Activated T-cell treated with anti-CD3 and anti-CD28 coated beads, Interleukin-2, amount 50 U/mL, for 1 hour (primary cell): ENCODE measurements around the gene OR8G1.
"Not testable (repeated sequence)": the region's sequence is repeated elsewhere in the genome, so short reads cannot be mapped to it uniquely, and the experiment has no call there.

Experiments
- DNase-seq: peaks from one replicate; pipeline ENCODE4 v3.0.0-alpha.2; 2020

The OR8G1 gene

GRCh38 chr11:124249869-124250268, 9.0 kb downstream of the OR8G1 start:
- DNase-seq = not testable (repeated sequence)

DNA sequence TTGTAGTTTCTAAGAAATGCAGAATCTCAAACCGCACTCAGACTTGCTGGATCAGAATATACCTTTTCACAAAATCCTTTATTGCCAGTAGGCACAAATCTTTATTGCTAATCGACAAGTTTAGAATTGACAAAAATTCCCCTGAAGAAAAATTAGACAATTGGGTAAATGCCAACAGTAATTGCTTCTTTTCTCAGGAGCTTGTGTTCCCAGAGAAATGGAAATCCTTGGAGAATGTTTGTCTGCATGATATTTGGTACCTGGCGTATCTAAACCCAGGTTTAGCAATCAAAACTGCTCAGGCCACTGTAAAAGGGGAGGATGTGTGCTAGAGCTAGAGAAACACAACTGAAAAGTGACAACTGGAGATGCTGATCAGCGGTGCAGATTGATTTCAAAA, 15.2 kb downstream of the OR8G1 start, which contains the start of gene OR8G5:
Gene OR8G5 (plus strand): TSS at position 301 of the 400 bp plus-strand sequence. CDS start 8,556 bp downstream, outside the sequence.
- no peak for DNase-seq

GRCh38 chr11:124265041-124265440, 24.1 kb downstream of the OR8G1 start:
- DNase-seq = not testable (repeated sequence)

GRCh38 chr11:124270886-124271285, 30.0 kb downstream of the OR8G1 start:
- not testable (repeated sequence) for DNase-seq

DNA sequence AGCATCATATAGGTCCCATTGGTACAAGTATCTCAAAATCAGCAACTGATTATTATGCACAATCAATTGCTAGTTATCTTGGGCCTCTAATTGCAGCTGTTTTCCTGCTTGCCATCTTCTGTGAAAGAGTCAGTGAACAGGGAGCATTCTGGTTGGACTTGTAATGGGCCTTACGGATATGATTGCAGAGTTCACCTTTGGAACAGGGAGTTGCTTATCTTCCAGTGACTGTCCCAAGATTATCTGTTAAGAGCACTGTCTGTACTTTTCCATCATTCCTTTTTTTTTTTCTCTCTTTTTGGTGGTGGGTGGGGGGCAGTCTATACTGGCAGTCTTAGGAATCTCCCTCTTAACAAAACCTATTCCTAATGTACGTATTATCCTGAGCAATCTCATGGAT, 33.1 kb downstream of the OR8G1 start:
- no peak for DNase-seq

DNA sequence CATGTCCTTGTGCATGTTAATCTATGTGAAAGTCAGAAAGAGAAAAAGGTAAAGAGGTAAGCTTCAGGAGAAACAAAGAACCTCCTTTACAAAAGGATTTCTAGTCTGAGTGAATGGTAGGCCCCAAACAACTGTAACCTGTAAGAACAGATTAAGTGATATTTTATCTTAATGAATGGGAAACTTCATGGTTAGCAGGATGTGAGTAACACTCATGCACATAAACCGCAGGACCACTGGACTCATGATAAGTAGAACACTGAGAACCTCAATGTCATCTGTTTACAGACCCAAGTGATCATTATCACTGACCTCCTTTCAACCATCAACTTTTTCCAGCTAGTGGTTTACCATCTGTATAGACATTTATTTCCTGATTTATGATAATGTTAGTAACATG, 35.2 kb downstream of the OR8G1 start:
- DNase-seq = no peak

DNA sequence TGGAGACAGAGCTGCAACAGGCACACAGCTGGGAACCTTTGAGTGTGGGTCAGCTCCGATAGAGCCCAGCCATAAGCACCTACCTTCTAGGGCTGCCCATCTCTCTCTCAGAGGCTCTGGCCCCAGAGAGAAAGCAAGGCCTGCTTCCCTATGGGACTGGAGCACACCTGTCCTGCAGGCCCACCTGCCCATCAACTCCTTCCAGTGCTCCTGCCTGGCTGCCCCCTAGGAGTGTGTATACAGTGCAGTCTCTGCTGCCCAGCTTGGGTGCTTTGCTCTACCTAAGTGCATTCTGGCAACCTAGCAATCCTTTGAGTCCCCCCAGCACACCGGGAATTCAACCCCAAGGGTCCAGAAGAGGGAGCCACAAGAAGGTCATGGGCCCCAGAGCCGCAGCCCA, 36.3 kb downstream of the OR8G1 start:
- DNase-seq = no peak

DNA sequence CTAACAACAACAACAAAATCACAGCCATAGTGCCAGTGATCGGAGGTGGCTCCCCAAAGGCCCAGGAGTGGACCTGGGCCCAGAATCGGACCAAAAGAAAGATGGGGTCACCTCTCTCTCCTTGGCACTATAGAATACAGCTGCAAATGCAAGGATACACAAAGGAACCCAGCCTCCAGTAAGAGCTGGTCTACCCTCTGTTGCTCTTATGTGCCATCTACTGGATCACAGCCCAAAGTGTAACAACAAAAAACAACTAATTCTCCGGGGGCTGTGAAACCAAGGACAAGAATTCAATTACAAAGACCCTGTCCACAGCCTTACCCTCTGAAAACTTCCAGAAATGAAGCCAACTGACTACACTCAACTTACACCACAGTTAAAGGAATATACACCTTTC, 36.9 kb downstream of the OR8G1 start:
- DNase-seq = no peak

DNA sequence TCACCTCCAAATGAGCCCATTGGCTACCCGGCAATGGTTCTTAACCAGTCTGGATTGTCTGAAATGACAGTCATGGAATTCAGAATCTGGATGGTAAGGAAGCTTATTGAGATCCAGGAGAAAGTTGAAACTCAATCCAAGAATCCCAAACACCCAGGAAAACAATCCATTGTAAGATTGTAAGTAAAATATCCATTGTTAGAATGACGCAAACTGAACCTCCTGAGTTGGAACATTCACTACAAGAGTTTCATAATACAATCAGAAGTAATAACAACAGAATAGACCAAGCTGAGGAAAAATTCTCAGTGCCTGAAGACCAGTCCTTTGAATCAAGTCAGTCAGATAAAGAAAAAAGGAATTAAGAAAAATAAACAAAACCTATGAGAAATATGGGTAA, 37.4 kb downstream of the OR8G1 start:
- DNase-seq = no peak

DNA sequence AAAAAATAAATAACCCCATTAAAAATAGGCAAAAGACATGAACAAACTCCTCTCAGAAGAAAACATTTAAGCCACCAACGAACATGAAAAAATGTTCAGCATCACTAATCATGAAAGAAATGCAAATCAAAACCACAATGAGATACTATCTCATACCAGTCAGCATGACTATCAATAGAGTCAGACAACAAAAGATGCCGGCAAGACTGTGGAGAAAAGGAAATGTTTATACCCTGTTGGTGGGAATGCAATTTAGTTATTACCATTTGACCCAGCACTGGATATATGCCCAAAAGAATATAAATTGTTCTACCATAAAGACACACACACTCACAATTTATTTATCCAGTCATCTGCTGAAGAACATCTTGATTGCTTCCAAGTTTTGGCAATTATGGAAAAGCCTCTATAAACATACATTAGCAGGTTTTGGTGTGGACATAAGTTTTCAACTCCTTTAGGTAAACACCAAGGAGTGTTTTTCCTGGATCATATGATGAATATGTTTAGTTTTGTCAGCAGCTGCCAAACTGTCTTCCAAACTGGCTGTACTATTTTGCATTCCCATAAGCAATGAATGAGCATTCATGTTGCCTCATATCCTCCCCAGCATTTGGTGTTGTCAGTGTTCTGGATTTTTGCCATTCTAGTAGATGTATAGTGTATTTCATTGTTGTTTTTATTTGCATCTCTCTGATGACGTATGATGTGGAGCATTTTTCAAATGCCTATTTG, 44.9 kb downstream of the OR8G1 start:
- no peak for DNase-seq

DNA sequence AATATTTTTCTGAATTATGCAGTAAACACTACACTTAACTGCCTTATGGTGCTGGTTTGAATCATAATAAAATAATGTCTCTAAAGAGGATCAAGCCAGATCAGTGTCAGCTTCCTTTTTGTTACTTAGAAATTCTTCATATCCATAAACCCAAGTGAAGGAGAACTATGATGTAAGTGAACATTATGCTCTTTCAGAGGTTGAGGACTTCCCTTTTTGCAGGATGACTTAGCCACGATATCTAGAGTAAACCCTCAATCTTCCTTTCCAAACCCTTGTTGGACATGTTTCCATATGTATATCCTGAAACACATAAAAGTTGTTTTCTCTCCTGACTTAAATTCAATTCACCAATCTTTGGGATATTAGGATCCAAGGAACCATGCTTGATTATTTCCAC, 53.8 kb downstream of the OR8G1 start:
- DNase-seq = no peak

- DNase-seq = no peak
Observed at GRCh38 chr11:124296016-124296415, 55.1 kb downstream of the OR8G1 start.

GRCh38 chr11:124297921-124298320, 57.0 kb downstream of the OR8G1 start:
- no peak for DNase-seq

DNA sequence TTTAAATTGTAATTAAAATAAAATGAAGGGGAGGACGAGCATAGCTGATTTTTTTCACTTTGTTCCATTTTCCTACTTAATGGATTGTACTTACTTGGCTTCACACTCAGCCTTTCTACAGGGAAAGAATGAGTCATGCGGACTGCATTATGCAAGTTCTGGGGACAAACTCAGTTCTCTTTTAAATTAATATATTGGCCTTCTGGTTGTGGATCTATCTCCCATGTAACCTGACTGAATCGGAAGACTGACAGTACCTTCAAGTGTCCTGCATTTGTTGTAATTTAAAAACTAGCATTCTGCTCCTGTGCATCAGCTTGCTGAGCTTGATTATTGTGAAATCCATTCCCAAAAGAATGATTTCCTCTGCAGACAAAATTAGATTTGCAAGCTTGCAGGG, 60.7 kb downstream of the OR8G1 start:
- no peak for DNase-seq

DNA sequence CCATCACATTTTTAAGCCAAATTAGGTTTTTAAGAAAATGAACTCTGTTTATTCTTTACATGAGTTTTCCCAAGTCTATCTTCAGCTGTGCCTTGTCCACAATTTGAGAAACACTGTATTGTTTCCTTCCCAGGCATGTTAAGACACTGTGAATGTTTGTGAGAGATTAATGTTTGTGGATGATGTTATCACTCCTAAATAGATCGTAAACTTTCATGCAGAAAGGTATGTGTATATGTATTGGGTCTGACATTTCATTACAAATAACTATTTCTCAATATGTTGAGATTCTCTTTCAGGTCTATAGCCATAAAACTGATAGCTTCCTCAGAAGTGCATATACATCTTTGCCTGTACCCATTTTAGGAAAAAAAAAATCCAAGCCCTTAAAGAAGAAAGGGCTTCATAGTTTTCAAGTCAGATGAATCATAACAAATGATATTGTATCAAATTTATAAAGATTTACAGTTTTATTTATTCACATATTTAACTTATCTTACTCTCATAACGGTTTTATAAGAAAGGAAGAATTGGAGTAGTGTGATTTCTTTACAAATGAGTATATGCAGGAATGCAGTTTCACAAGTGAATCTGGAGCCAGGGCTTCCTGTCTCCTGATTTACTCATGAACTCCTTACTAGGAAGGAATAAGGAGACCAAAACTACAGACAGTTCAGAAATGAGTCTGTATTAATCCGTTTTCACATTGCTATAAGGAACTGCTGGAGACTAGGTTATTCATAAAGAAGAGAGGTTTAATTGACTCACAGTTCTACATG, 61.6 kb downstream of the OR8G1 start:
- no peak for DNase-seq
